IPS-NIHi11 (cell line): ENCODE data around the gene GPR89B.
"Not testable (repeated sequence)": the region's sequence is repeated elsewhere in the genome, so short reads cannot be mapped to it uniquely, and the experiment has no call there.

Experiments used
- DNase-seq: peaks from one replicate; pipeline ENCODE4 v3.0.0; 2012; ENCODE audit warnings: mixed read lengths, low spot score

GPR89B gene

GRCh38 chr1:147928236-147929132, at the start of gene GPR89B:
GPR89B (plus strand) TSS chr1:147928420; CDS start chr1:147928537, 117 bp downstream.
- peak; percentile 86 for DNase-seq

- no peak for DNase-seq
Measured at GRCh38 chr1:147879911-147880310, 48.3 kb upstream of the GPR89B start.

- no peak for DNase-seq
Measured at GRCh38 chr1:147882535-147882934, 45.7 kb upstream of the GPR89B start.

GRCh38 chr1:147890177-147890790, 37.9 kb upstream of the GPR89B start:
- DNase-seq: peak; percentile 83

- no peak for DNase-seq
Measured at GRCh38 chr1:147891088-147891487, 37.1 kb upstream of the GPR89B start.

GRCh38 chr1:147892216-147892615, 36.0 kb upstream of the GPR89B start:
- DNase-seq: peak; percentile 38

GRCh38 chr1:147892731-147893214, 35.4 kb upstream of the GPR89B start:
- peak; percentile 66 for DNase-seq

GRCh38 chr1:147895123-147895522, 33.1 kb upstream of the GPR89B start:
- DNase-seq: no peak

GRCh38 chr1:147897029-147897752, 31.0 kb upstream of the GPR89B start:
- no peak for DNase-seq

- no peak for DNase-seq
Measured at GRCh38 chr1:147897789-147898188, 30.4 kb upstream of the GPR89B start.

GRCh38 chr1:147902253-147902845, 25.9 kb upstream of the GPR89B start, which contains the start of gene GJA8:
GJA8 (plus strand) TSS chr1:147902795; CDS start chr1:147907956, 5,161 bp downstream.
- no peak for DNase-seq

GRCh38 chr1:147904726-147905125, 23.5 kb upstream of the GPR89B start:
- no peak for DNase-seq

- no peak for DNase-seq
Measured at GRCh38 chr1:147907786-147908509, 20.3 kb upstream of the GPR89B start.

- no peak for DNase-seq
Measured at GRCh38 chr1:147912553-147912952, 15.7 kb upstream of the GPR89B start.

- no peak for DNase-seq
Measured at GRCh38 chr1:147913362-147913942, 14.8 kb upstream of the GPR89B start.

GRCh38 chr1:147919896-147920295, 8.3 kb upstream of the GPR89B start:
- no peak for DNase-seq

- peak; percentile 1 for DNase-seq
Measured at GRCh38 chr1:147924813-147925212, 3.4 kb upstream of the GPR89B start.

GRCh38 chr1:147927215-147927614, 1.0 kb upstream of the GPR89B start:
- DNase-seq: not testable (repeated sequence)

GRCh38 chr1:147927689-147928088, 531 bp upstream of the GPR89B start:
- DNase-seq: not testable (repeated sequence)

GRCh38 chr1:147931137-147931536, 2.9 kb downstream of the GPR89B start:
- not testable (repeated sequence) for DNase-seq

- DNase-seq: not testable (repeated sequence)
Measured at GRCh38 chr1:147935296-147935695, 7.1 kb downstream of the GPR89B start.
